Stimulated activated CD4-positive, alpha-beta T cell treated with anti-CD3 and anti-CD28 coated beads, Interleukin-12 subunit alpha, Interleukin-12 subunit beta, amount 100 ng/mL, for 48 hours (primary cell): ENCODE measurements around the gene NFATC2.

Source experiments
- DNase-seq, 3 donors: peaks; one replicate each; pipeline ENCODE4 v3.0.0-alpha.2; 2020; ENCODE audit warnings: low read depth in 2 of 3, low spot score in 1 of 3

Gene NFATC2

DNA sequence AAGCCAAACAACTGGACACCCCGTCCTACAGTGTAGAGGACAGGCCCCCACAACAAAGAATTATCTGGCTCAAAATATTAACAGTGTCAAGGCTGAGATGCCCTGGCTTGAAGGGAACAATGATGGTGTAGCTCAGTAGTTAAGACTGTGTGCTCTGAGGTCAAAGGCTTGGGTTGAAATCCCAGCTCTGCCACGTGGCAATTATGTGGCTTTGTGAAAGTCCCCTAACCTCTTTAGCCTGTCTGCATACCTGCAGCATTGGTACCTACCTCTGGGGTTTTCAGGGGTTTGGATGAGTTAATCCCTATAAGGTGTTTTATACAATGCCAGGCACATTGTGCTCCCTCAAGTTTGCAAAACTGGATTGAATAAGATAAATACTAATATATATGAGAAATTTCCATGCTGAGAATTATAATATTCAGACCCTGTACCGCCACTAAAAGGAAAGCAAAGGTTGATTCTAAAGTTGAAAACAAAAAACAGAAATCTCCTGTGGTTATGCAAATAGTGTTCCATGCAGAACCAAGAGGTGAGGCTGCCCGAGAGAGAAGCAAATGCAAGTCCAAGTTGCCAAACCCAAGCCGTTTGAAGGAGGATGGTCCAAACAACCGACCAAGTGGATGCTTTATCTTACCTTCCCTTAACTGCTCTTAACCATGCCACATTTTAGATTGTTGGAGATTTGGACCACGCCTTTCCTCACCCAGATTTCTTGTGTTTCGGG is 199.8 kb downstream of the NFATC2 start:
- DNase-seq: no peak

DNA sequence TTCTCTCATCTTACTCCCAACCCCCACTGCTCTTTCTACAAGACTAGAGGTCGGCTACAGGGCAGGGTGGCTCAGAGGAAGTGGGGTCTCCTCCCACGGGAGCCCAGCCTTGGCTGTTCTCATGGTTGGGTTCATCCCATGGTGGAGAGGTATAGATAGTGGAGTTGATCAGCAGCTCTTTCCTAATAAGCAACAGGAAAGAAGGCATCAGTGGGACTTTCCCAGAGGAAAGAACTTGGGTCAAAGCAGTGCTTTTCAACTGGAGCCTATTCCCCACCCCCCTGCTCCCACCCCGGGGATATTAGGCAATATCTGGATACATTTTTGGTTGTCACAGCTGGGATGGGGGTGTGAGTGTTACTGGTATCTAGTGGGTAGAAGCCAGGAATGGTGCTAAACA is 200.9 kb downstream of the NFATC2 start:
- no peak for DNase-seq

DNA sequence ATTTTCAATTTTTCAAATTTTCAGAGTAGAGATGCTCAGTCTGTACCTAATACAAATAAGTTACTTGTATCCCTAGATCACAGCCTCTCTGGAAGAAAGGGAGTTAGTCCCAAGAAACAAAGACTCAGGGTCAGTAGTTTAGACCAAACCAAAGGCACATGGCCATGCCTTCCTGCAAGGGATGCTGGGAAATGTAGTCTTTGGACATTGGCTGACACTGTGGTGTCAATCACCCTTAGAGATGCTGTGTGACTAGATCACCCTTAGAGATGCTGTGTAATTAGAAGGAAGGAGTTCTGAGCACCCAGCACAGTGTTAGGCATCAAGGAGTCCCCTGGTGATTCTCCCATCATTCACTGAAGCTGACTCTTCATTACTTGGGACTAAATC is 202.1 kb downstream of the NFATC2 start:
- DNase-seq: no peak

DNA sequence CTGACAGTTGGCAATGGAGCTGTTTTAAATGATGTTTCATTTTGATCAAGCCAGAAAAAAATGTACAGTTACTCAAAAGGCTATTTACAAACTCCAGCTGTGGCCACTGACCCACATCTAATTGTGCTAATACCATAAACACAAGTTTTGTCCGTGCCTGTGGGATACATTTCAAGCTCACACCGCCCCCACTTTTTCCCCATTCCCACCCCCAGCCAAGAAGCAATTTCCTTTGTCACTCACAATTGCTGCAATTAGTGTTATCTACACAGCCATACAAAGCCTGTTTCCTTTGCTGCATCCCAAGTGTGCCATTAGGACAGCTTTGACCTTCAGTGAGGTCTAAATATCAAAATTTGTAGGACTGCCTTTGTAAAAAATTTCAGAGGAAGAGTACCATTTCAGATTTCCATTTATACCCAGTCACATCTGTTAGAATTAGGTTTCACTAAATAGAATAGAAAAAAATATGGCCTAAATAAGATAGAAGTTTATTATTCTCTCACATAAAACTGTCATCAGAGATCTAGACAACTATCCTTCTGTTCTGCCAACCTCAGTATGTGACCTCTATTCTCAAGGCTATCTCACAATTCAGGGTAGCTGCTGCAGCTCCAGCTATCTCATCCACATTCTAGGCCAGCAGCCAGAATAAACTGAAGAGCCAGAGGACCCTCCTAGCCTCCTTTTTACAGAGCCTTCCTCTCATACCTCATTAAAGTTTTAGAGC is 202.6 kb downstream of the NFATC2 start:
- DNase-seq: no peak

DNA sequence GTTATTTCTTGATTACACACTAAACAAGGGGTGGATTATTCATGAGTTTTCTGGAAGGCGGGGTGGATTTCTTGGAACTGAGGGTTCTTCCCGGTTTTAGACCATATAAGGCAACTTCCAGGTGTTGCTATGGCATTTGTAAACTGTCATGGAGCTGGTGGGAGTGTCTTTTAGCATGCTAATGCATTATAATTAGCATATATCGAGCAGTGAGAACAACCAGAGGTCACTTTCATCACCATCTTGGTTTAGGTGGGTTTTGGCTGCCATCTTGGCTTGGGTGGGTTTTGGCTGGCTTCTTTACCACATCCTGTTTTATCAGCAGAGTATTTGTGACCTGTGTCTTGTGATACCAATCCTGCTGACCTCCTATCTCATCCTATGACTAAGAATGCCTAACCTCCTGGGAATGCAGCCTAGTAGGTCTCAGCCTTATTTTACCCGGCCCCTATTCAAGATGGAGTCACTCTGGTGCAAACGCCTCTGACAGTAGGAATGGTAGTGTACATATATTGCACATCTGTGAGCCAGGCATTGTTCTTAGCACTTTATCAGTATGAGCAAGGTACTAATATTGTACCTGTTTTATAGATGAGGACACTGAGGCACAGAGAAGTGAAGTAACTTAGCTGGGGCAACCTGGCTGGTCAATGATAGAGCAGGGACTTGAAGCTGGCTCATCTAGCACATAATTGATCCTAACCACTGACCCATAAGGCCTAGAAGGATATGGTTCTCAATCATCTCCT is 203.7 kb downstream of the NFATC2 start:
- no peak for DNase-seq

DNA sequence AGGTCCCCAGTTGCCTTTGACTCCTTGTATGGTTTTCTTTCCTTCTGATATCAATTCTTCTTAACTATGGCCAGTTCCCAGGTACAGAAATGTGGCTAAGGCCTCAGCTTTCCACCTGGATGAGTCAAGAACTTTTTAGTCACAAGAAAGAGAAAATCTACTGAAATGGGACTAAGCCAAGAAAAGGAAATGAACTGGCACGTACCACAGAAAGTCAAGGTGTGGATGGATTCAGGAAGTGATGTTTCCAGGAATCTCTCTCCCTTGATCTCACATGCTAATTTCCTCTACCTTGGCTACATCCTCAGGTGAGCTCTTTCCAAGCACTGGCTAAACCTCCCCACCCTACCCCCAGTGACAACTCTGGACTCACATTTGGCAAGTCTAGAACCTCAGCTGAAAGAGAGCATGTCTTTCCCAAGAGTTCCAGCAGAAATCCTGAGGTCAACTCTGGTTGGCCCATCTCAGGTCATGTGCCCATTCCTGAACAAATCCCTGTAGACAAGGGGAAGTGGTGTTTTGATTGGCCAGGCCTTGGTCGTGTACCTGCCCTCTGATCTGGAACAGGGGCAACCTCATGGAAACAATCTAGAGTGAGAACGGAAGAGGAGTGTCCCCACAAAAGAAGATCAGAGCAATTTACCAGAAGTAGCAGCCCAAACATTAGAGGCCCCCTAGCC is 205.3 kb downstream of the NFATC2 start:
- DNase-seq: no peak
